K562 (cell line): Measurements from ENCODE around the gene CTRB1. TPM values are rescaled to one million over a fixed set of nuclear protein-coding genes. Genes with fewer than 3 reads are reported as not detected.

ENCODE experiments used
- ATAC-seq: fragments of 200-7000 bp; cut with Tn5 transposase; 3 replicates; pipeline ENCODE4 v1.9.1; 2020; ENCODE audit warnings: moderate library complexity
- BruUV-seq: library from RNA; stranded (reverse); fragments of 400-500 nt; replicated peaks from 2 replicates; lab custom pipeline; 2021; lab: Mats Ljungman, UMichigan
- CTCF ChIA-PET: fragments of 300-600 bp; formaldehyde crosslinking; extraction: SDS; loops from one replicate; lab custom pipeline; 2021; ENCODE audit warnings: low intra/inter-chr PET ratio; lab: Yijun Ruan, JAX
- POLR2A ChIA-PET: fragments of 300-600, 350-650 bp; sonication (Branson Sonifier 250); formaldehyde crosslinking; extraction: SDS; loops from one replicate; lab custom pipeline; 2021; ENCODE audit warnings: antibody characterized with exemption, inconsistent platforms; lab: Yijun Ruan, JAX
- DNase-seq, 4 experiments: peaks; one replicate each; pipeline versions ENCODE4 v3.0.0 to v3.0.0-alpha.2; 2011 to 2018; ENCODE audit warnings: low spot score in 3 of 4, mixed read lengths in 3 of 4; ENCODE audit errors: extremely low read depth in 1 of 4
- FAIRE-seq: peaks from 2 replicates; lab custom pipeline; 2011; peaks lifted over from hg19 to GRCh38; lab: Jason Lieb, UNC
- H2AFZ ChIP-seq: 2 replicates; pipeline ENCODE4 v1.6.0; 2011; ENCODE audit warnings: low read depth, low read length, control low read depth, inconsistent platforms
- H3K27ac ChIP-seq: fragments of 200-600 bp; 3 replicates; pipeline ENCODE4 v1.8.0; 2011; ENCODE audit warnings: low read depth, mild to moderate bottlenecking, control low read depth, inconsistent platforms, low read length, moderate library complexity, mixed read lengths; ENCODE audit errors: extremely low read depth
- H3K27me3 ChIP-seq, 2 experiments: fragments of 300-600 bp in 1 of 2; 2 replicates in 1 of 2; 3 replicates in 1 of 2; pipeline versions ENCODE4 v1.6.0 to v1.8.0; 2011; ENCODE audit warnings: inconsistent platforms in 2 of 2, low read length in 2 of 2, mild to moderate bottlenecking in 1 of 2, mixed read lengths in 1 of 2, moderate library complexity in 1 of 2; ENCODE audit not compliant: control insufficient read depth in 2 of 2, insufficient read depth in 2 of 2
- H3K36me3 ChIP-seq: fragments of 300-600 bp; 3 replicates; pipeline ENCODE4 v1.8.0; 2011; ENCODE audit warnings: mild to moderate bottlenecking, low read length, inconsistent platforms; ENCODE audit not compliant: control insufficient read depth, insufficient read depth
- H3K4me1 ChIP-seq, 2 experiments: fragments of 200-600 bp in 1 of 2; replicated peaks in 1 of 2; 2 replicates in 1 of 2; 3 replicates in 1 of 2; pipeline versions ENCODE4 v1.5.1 to v1.8.0; 2011; ENCODE audit warnings: inconsistent platforms in 2 of 2, low read length in 2 of 2, mild to moderate bottlenecking in 1 of 2, mixed read lengths in 1 of 2, moderate library complexity in 1 of 2; ENCODE audit not compliant: control insufficient read depth in 2 of 2, insufficient read depth in 2 of 2
- H3K4me2 ChIP-seq: 2 replicates; pipeline ENCODE4 v1.6.1; 2011; ENCODE audit warnings: low read length, control low read depth, inconsistent platforms, mixed read lengths; ENCODE audit not compliant: insufficient read depth
- H3K4me3 ChIP-seq: fragments of 200-600 bp; sonication (generic), shearing (Covaris generic); 2 replicates; pipeline ENCODE4 v1.5.1; 2016; ENCODE audit warnings: control low read depth, inconsistent platforms
- H3K79me2 ChIP-seq: fragments of 200-600 bp; 3 replicates; pipeline ENCODE4 v1.8.0; 2011; ENCODE audit warnings: low read length, inconsistent platforms; ENCODE audit not compliant: control insufficient read depth, insufficient read depth
- H3K9ac ChIP-seq, 2 experiments: 2 replicates each; pipeline versions ENCODE4 v1.6.0 to v1.6.1; 2011; ENCODE audit warnings: low read depth in 2 of 2, low read length in 2 of 2, control low read depth in 1 of 2, inconsistent platforms in 1 of 2, mild to moderate bottlenecking in 1 of 2, mixed read lengths in 1 of 2; ENCODE audit not compliant: insufficient read depth in 1 of 2
- H3K9me1 ChIP-seq: one replicate; pipeline ENCODE4 v1.6.0; 2011; ENCODE audit warnings: inconsistent platforms, mild to moderate bottlenecking, low read length, moderate library complexity; ENCODE audit not compliant: control insufficient read depth, insufficient read depth
- H3K9me3 ChIP-seq: replicated peaks from 2 replicates; pipeline ENCODE4 v1.5.1; 2011; ENCODE audit warnings: low read depth, low read length, inconsistent platforms; ENCODE audit not compliant: control insufficient read depth, insufficient read depth
- H4K20me1 ChIP-seq: replicated peaks from 2 replicates; pipeline ENCODE4 v1.6.1; 2011; ENCODE audit warnings: low read length, inconsistent platforms, mixed read lengths; ENCODE audit not compliant: control insufficient read depth, insufficient read depth
- GATA2 ChIP-seq: sonication (generic); formaldehyde crosslinking; IDR thresholded peaks from 2 replicates; pipeline ENCODE4 v1.4.0; 2020; ENCODE audit warnings: mild to moderate bottlenecking, missing genetic modification reagents
- MCM7 ChIP-seq, 2 experiments: fragments of 450-650 bp; IDR thresholded peaks; 2 replicates each; pipeline ENCODE4 v1.6.1; 2016 to 2018
- SMARCB1 ChIP-seq: IDR thresholded peaks from 2 replicates; pipeline ENCODE4 v1.6.1; 2011; ENCODE audit warnings: improper control_type of control experiment, low read depth; ENCODE audit not compliant: insufficient read length
- ZKSCAN3 ChIP-seq: fragments of 250-450 bp; sonication (Bioruptor Pico); IDR thresholded peaks from 2 replicates; pipeline ENCODE4 v1.4.0; 2020
- ZNF586 ChIP-seq: fragments of 450-650 bp; formaldehyde crosslinking; conservative IDR thresholded peaks from 2 replicates; pipeline ENCODE4 v1.4.0; 2020; ENCODE audit warnings: mild to moderate bottlenecking, moderate library complexity
- WGBS: fragments of 100-300 bp; shearing (Covaris generic); methylation state at CpG from one replicate; pipeline ENCODE4 v1.1.6; 2016; ENCODE audit warnings: low coverage, mixed read lengths; ENCODE audit not compliant: insufficient coverage; ENCODE audit errors: missing lambda C conversion rate; 5-methylcytosine and 5-hydroxymethylcytosine counted together
- in situ Hi-C: fragments of 300-500 bp; cut with MboI; formaldehyde crosslinking; loops from 4 replicates; pipeline ENCODE4 v1.15.0; 2018; ENCODE audit warnings: inconsistent platforms, mixed read lengths
- intact Hi-C: fragments of 100-400 bp; cut with micrococcal nuclease; formaldehyde crosslinking; loops from 2 replicates; pipeline ENCODE4 v1.14.2; 2022
- polyA plus RNA-seq, 8 experiments: library from polyadenylated mRNA; depleted of rRNA in 4 of 8; stranded (reverse) in 5 of 8; unstranded in 3 of 8; fragments of >200 nt; fragmentation: Nextera tagmentation in 2 of 8; fragmentation: Illumina TruSeq in 1 of 8; extraction: Ambion mirVana in 2 of 8; extraction: Trizol in 1 of 8; gene quantifications; 2 replicates each; pipeline versions ENCODE4 v1.2.1 to v1.2.3, GENCODE V29; 2011 to 2014; ENCODE audit warnings: inconsistent platforms in 1 of 8, missing spikeins in 1 of 8
- total RNA-seq, 7 experiments: library from RNA; depleted of rRNA in 6 of 7; stranded (reverse); fragments of >200 nt in 6 of 7; fragmentation: Illumina TruSeq in 2 of 7; extraction: Trizol in 2 of 7; gene quantifications; 2 replicates each; pipeline versions ENCODE4 v1.2.1 to v1.2.3, GENCODE V29; 2011 to 2021; ENCODE audit warnings: low replicate concordance in 1 of 7

The CTRB1 gene
- total and polyA plus RNA-seq, 9 of the 15 experiments (the other 6 are each of a cell fraction or from before 2014, with no cell fraction given), result 2.3 TPM; not detected in 8

DNA sequence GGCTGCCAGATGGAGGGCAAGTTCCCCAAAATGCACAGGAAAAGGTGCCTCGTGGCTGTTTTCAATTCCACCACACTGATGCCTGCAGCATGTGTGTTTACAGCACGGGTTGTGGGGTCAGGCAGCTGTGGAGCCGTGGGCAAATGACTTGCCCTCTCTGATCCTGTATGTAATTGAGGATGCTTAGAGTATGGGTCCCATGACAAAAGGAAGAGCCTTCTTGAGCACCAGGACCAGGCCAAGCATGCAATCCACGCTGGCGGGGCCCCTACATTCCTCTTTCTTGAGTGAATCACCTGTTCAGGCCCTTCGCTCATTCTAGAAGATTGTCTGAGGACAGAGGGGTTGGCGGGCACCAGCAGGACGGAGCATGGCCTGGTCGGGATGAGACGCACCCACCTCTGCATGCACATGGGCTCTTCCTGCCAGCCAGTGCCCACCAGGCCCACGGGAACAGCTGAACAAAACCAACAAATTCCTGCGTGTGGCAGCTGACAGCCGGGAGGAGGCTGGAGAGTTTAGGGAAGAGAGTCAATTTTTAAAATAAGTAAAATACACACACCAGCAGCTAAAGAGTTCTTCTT, 10.5 kb upstream of the CTRB1 start:
- no peak for FAIRE-seq
- in situ Hi-C loops, result loop anchor here (25.0 kb wide), 1 partner anchor 1979 kb away; the partner anchor contains the start of genes MON1B and SYCE1L
- BruUV-seq, result no TSS peak
- peaks cover 0 to 17% of the 10 kb centered on the region in 2 experiments; a peak in 2 of 5 replicates for H3K4me1 ChIP-seq
- H3K36me3 ChIP-seq, result no peaks in the 10 kb centered on the region
- DNase-seq, result no peak
- no peak overlapping the region for H3K4me2 ChIP-seq
- no peaks in the 10 kb centered on the region for H4K20me1 ChIP-seq
- H3K4me3 ChIP-seq, result no peak overlapping the region
- no peaks in the 10 kb centered on the region for H3K9me3 ChIP-seq
- no peak overlapping the region for H3K9ac ChIP-seq
- ChIA-PET POLR2A (no interaction called here), CTCF (no interaction called here)
- intact Hi-C loops, result no loop called here
- no peak overlapping the region for H3K27ac ChIP-seq
- no peaks in the 10 kb centered on the region for H3K9me1 ChIP-seq
- H3K27me3 ChIP-seq, result peaks cover 39 to 84% of the 10 kb centered on the region in 2 experiments
- H2AFZ ChIP-seq, result no peak overlapping the region
- TF ChIP-seq SMARCB1 (no peak), GATA2 (CRISPR knock-in tag) (no peak), ZKSCAN3 (no peak), MCM7 (IDR thresholded peaks at IDR 0.05) (no peak), ZNF586 (CRISPR knock-in tag) (no peak)
- TF ChIP-seq, all 486 proteins: peak for 0
- ATAC-seq, result no peak
- no peaks in the 10 kb centered on the region for H3K79me2 ChIP-seq
- WGBS, result 6% methylated on average over 13 of the region's 13 CpGs
